T-cell (primary cell): ENCODE data around the gene SLC41A3. TPM values are rescaled to one million over a fixed set of nuclear protein-coding genes. Genes with fewer than 3 reads are reported as not detected.

Experiments used
- ATAC-seq, 4 experiments: fragments of 200-7000 bp in 3 of 4; fragments of 150-1000 bp in 1 of 4; cut with Tn5 transposase; replicated peaks in 1 of 4; 1 replicate in 3 of 4; 2 replicates in 1 of 4; pipeline ENCODE4 v1.10.0; 2021; ENCODE audit warnings: moderate library complexity in 3 of 4, mild to moderate bottlenecking in 2 of 4, moderate number of reproducible peaks in 1 of 4
- CTCF ChIA-PET, 2 donors: fragments of 300-600 bp; sonication (Branson Sonifier 250); formaldehyde crosslinking; loops; one replicate each; lab custom pipeline; 2022; ENCODE audit warnings: antibody characterized with exemption in 2 of 2; lab: Charles Lee
- POLR2A ChIA-PET, 2 donors: fragments of 300-600 bp; sonication (Branson Sonifier 250); formaldehyde crosslinking; loops; one replicate each; lab custom pipeline; 2022; ENCODE audit warnings: antibody characterized with exemption in 2 of 2; lab: Charles Lee
- DNase-seq, 35 experiments: peaks; one replicate each; pipeline versions ENCODE4 v3.0.0 to v3.0.0-alpha.2; 2013 to 2023
- H3K27ac ChIP-seq: one replicate; pipeline ENCODE4 v1.5.1; 2013; ENCODE audit warnings: low read length
- H3K27me3 ChIP-seq, 2 experiments: replicated peaks in 1 of 2; 1 replicate in 1 of 2; 2 replicates in 1 of 2; pipeline versions ENCODE4 v1.6.1 to v1.7.0; 2013; ENCODE audit warnings: low read length in 1 of 2, mixed read lengths in 1 of 2; ENCODE audit not compliant: control insufficient read depth in 2 of 2, insufficient read depth in 2 of 2; ENCODE audit errors: extremely low read depth in 1 of 2
- H3K36me3 ChIP-seq, 2 donors: 1 replicate in 1 of 2; 2 replicates in 1 of 2; pipeline versions ENCODE4 v1.6.1 to v1.7.0; 2013; ENCODE audit warnings: low read length in 1 of 2; ENCODE audit not compliant: control insufficient read depth in 2 of 2, insufficient read depth in 1 of 2; ENCODE audit errors: extremely low read depth in 1 of 2
- H3K4me1 ChIP-seq, 2 experiments: 1 replicate in 1 of 2; 2 replicates in 1 of 2; pipeline versions ENCODE4 v1.6.1 to v1.7.0; 2013; ENCODE audit warnings: low read length in 2 of 2, mixed read lengths in 1 of 2; ENCODE audit not compliant: insufficient read depth in 2 of 2, control insufficient read depth in 1 of 2; ENCODE audit errors: extremely low read depth in 1 of 2
- H3K4me3 ChIP-seq, 2 donors: 1 replicate in 1 of 2; 2 replicates in 1 of 2; pipeline versions ENCODE4 v1.5.1 to v1.7.0; 2013; ENCODE audit warnings: mild to moderate bottlenecking in 2 of 2, low read length in 1 of 2, moderate library complexity in 1 of 2; ENCODE audit not compliant: control insufficient read depth in 1 of 2; ENCODE audit errors: extremely low read depth in 1 of 2
- H3K9me3 ChIP-seq: 2 replicates; pipeline ENCODE4 v1.7.0; 2013
- H3K27ac Mint-ChIP-seq, 2 donors: one replicate each; pipeline ENCODE4 v1.8.0; 2020 to 2021; ENCODE audit warnings: mild to moderate bottlenecking in 2 of 2, mixed read lengths in 2 of 2
- H3K27me3 Mint-ChIP-seq, 2 donors: one replicate each; pipeline ENCODE4 v1.8.0; 2021 to 2022; ENCODE audit warnings: mixed read lengths in 2 of 2
- H3K36me3 Mint-ChIP-seq: one replicate; pipeline ENCODE4 v1.8.0; 2021; ENCODE audit warnings: mixed read lengths
- H3K4me1 Mint-ChIP-seq, 3 donors: one replicate each; pipeline ENCODE4 v1.8.0; 2020 to 2022; ENCODE audit warnings: mixed read lengths in 3 of 3, mild to moderate bottlenecking in 1 of 3
- H3K4me3 Mint-ChIP-seq, 3 donors: one replicate each; pipeline ENCODE4 v1.8.0; 2020 to 2022; ENCODE audit warnings: mild to moderate bottlenecking in 3 of 3, mixed read lengths in 3 of 3, moderate library complexity in 3 of 3
- H3K9me3 Mint-ChIP-seq, 3 donors: one replicate each; pipeline ENCODE4 v1.8.0; 2020 to 2022; ENCODE audit warnings: mixed read lengths in 3 of 3
- WGBS: methylation state at CpG from one replicate; pipeline ENCODE4 v1.1.5; 2013; ENCODE audit warnings: missing lambda C conversion rate; ENCODE audit not compliant: insufficient coverage; 5-methylcytosine and 5-hydroxymethylcytosine counted together
- total RNA-seq, 35 experiments: library from RNA in 6 of 35; stranded (reverse) in 6 of 35; fragments of 120-200 nt in 1 of 35; gene quantifications; one replicate each; pipeline versions ENCODE4 v1.2.1 to v1.2.4 and lab custom pipeline; 2013 to 2026

Gene SLC41A3
- total RNA-seq, 5 donors from 2014 or later (not counting 1 experiment from before 2014, with no cell fraction given), result 24.8 to 38.6 (median 34.5) TPM

DNA sequence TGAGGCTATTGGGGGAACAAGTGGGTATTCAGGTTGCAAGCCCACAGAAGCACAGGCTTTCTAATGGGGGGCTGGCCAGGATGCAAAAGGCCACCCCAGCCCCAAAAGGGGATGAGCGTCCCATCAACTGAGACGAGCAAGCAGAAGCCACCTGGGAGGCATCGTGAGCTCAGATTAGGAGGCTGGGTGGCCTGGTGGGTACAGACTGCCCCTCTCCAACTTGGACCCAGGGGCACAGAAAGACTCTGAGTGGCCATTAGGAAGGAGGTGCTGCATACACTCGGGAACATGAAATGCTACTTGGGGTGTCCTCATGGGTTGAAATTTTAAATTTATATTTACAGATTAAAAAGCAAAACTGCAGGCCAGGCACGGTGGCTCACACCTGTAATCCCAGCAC is 29.1 kb downstream of the SLC41A3 start:
- no peak overlapping the region for H3K27ac Mint-ChIP-seq

DNA sequence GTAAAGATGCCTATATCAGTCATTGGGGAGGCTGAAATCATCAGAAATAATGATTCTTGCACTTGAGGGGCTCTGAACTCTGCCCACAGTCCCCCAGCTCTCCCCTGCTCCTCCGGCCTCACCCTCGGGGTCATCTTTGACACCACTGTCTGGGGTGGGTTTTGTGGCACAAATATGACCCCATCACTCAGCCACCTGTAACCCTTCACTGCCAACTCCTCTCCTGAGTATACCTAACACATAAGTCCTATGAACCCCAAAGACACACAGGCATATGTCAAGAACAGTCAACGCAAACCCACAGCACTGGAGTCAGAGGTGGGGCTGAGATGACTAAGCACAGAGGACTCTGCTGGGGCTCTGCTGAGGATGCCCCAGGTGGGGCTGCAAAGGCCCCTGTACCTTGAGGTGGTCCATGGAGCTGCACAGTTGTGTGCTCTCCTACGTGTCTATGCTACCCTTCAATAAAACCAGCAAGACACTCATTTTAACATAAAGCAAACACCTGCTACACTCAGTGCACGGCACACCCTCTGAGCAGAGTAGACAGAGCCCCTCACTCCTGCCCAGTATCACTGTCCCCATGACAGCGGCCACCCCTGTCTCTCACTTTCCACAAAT is 29.9 kb downstream of the SLC41A3 start:
- peaks cover 5 to 9% of the 10 kb centered on the region in 2 donors for H3K36me3 ChIP-seq
- Mint-ChIP-seq H3K4me1 (peaks cover 18 to 25% (median 19%) of the 10 kb centered on the region in 3 donors), H3K36me3 (peaks cover 23% of the 10 kb centered on the region), H3K27ac (no peak overlapping the region), H3K9me3 (no peaks in the 10 kb centered on the region), H3K27me3 (no peaks in the 10 kb centered on the region), H3K4me3 (no peak overlapping the region)
- H3K27ac ChIP-seq, result no peak overlapping the region
- peaks cover 0 to 4% of the 10 kb centered on the region in 2 experiments for H3K4me1 ChIP-seq
- DNase-seq (no peak), ATAC-seq (no peak)
- no peaks in the 10 kb centered on the region for H3K9me3 ChIP-seq
- ChIA-PET CTCF (interaction anchor here in 1 of 2 donors (0.6 kb wide), 1 partner anchor 192 kb away, joined by 3 read pairs; no protein-coding TSS in a partner anchor), POLR2A (no interaction called here)
- H3K27me3 ChIP-seq, result no peaks in the 10 kb centered on the region
- no peak overlapping the region for H3K4me3 ChIP-seq
- WGBS, result 95% methylated on average over 4 of the region's 6 CpGs

More for the DNA sequence above, 29.1 kb downstream of the SLC41A3 start:
- H3K4me3 ChIP-seq, result no peak overlapping the region
- no peaks in the 10 kb centered on the region for H3K27me3 ChIP-seq
- peaks cover 0 to 4% of the 10 kb centered on the region in 2 experiments for H3K4me1 ChIP-seq
- no peaks in the 10 kb centered on the region for H3K9me3 ChIP-seq
- Mint-ChIP-seq H3K4me3 (no peak overlapping the region), H3K36me3 (peaks cover 24% of the 10 kb centered on the region), H3K27me3 (no peaks in the 10 kb centered on the region), H3K4me1 (peaks cover 18 to 25% (median 19%) of the 10 kb centered on the region in 3 donors), H3K9me3 (no peaks in the 10 kb centered on the region)
- H3K27ac ChIP-seq, result no peak overlapping the region
- H3K36me3 ChIP-seq, result peaks cover 5% of the 10 kb centered on the region in 2 donors
- ChIA-PET CTCF (no interaction called here), POLR2A (no interaction called here)
- 100% methylated on average over 4 of the region's 5 CpGs for WGBS
- no peak for DNase-seq
- no peak for ATAC-seq

DNA sequence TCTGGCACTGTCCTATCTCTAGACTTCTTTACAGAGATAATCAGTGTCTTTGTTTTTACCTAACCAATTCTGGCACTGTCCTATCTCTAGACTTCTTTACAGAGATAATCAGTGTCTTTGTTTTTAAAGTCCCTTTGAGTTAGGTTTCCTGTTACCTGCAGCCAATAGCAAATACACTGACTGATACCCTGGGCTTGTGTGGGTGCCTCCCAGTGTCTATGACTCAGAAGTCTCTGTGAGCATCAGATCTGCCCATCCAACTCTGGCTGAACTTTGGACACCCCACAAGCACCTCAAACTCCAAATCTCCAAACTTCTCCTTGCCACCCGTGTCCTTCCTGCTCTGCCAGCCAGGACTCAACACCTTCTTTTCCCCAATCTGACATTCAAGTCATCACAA is 30.4 kb downstream of the SLC41A3 start:
- peaks cover 21% of the 10 kb centered on the region for H3K36me3 Mint-ChIP-seq
- H3K27ac ChIP-seq, result no peak overlapping the region
- ATAC-seq (peak in 2 of 4 experiments; percentile 32), DNase-seq (no peak)
- no peaks in the 10 kb centered on the region for H3K27me3 Mint-ChIP-seq
- 100% methylated on average over 1 of the region's 1 CpG for WGBS
- no peak overlapping the region for H3K27ac Mint-ChIP-seq
- POLR2A ChIA-PET, result no interaction called here
- H3K9me3 ChIP-seq, result no peaks in the 10 kb centered on the region
- H3K9me3 Mint-ChIP-seq, result no peaks in the 10 kb centered on the region
- no peak overlapping the region for H3K4me3 ChIP-seq
- H3K4me3 Mint-ChIP-seq, result no peak overlapping the region
- H3K4me1 Mint-ChIP-seq, result peaks cover 18 to 22% (median 19%) of the 10 kb centered on the region in 3 donors
- CTCF ChIA-PET, result interaction anchor here in 1 of 2 donors (0.6 kb wide), 1 partner anchor 192 kb away, joined by 3 read pairs; no protein-coding TSS in a partner anchor
- H3K27me3 ChIP-seq, result no peaks in the 10 kb centered on the region
- H3K36me3 ChIP-seq, result peaks cover 5 to 10% of the 10 kb centered on the region in 2 donors
- peaks cover 0 to 4% of the 10 kb centered on the region in 2 experiments for H3K4me1 ChIP-seq

- Mint-ChIP-seq H3K27ac (peak overlapping the region; percentile 20 to 59), H3K27me3 (no peaks in the 10 kb centered on the region), H3K36me3 (peaks cover 13% of the 10 kb centered on the region), H3K4me3 (no peak overlapping the region), H3K9me3 (no peaks in the 10 kb centered on the region), H3K4me1 (peaks cover 18 to 20% (median 19%) of the 10 kb centered on the region in 3 donors)
- DNase-seq (no peak), ATAC-seq (no peak)
- ChIA-PET CTCF (no interaction called here), POLR2A (no interaction called here)
- no peaks in the 10 kb centered on the region for H3K27me3 ChIP-seq
- no peak overlapping the region for H3K27ac ChIP-seq
- peaks cover 5 to 10% of the 10 kb centered on the region in 2 donors for H3K36me3 ChIP-seq
- peaks cover 0 to 4% of the 10 kb centered on the region in 2 experiments for H3K4me1 ChIP-seq
- H3K9me3 ChIP-seq, result no peaks in the 10 kb centered on the region
- 71% methylated on average over 14 of the region's 16 CpGs for WGBS
- no peak overlapping the region for H3K4me3 ChIP-seq
Measured at GRCh38 chr3:126052196-126053058, 31.5 kb downstream of the SLC41A3 start.

GRCh38 chr3:126051741-126052140 is 32.2 kb downstream of the SLC41A3 start:
- Histone ChIP-seq H3K36me3 (peaks cover 5 to 10% of the 10 kb centered on the region in 2 donors), H3K27ac (no peak overlapping the region), H3K27me3 (no peaks in the 10 kb centered on the region), H3K4me3 (no peak overlapping the region), H3K9me3 (no peaks in the 10 kb centered on the region), H3K4me1 (peaks cover 0 to 4% of the 10 kb centered on the region in 2 experiments)
- H3K4me1 Mint-ChIP-seq, result peaks cover 18 to 20% (median 19%) of the 10 kb centered on the region in 3 donors
- 96% methylated on average over 4 of the region's 4 CpGs for WGBS
- no peak overlapping the region for H3K27ac Mint-ChIP-seq
- CTCF ChIA-PET, result no interaction called here
- peaks cover 16% of the 10 kb centered on the region for H3K36me3 Mint-ChIP-seq
- POLR2A ChIA-PET, result interaction anchor here in 1 of 2 donors (0.5 kb wide), 1 partner anchor 72 kb away, joined by 3 read pairs; no protein-coding TSS in a partner anchor
- ATAC-seq (no peak), DNase-seq (no peak)
- no peaks in the 10 kb centered on the region for H3K27me3 Mint-ChIP-seq
- no peak overlapping the region for H3K4me3 Mint-ChIP-seq
- no peaks in the 10 kb centered on the region for H3K9me3 Mint-ChIP-seq

GRCh38 chr3:126051234-126051633 is 32.7 kb downstream of the SLC41A3 start:
- Histone ChIP-seq H3K9me3 (no peaks in the 10 kb centered on the region), H3K27me3 (no peaks in the 10 kb centered on the region), H3K4me3 (no peak overlapping the region), H3K27ac (no peak overlapping the region), H3K4me1 (peaks cover 0 to 4% of the 10 kb centered on the region in 2 experiments), H3K36me3 (peaks cover 5 to 8% of the 10 kb centered on the region in 2 donors)
- no peak for DNase-seq
- ChIA-PET CTCF (no interaction called here), POLR2A (interaction anchor here in 1 of 2 donors (0.5 kb wide), 1 partner anchor 72 kb away, joined by 3 read pairs; no protein-coding TSS in a partner anchor)
- WGBS, result 97% methylated on average over 6 of the region's 8 CpGs
- no peak overlapping the region for H3K4me3 Mint-ChIP-seq
- no peaks in the 10 kb centered on the region for H3K27me3 Mint-ChIP-seq
- no peaks in the 10 kb centered on the region for H3K9me3 Mint-ChIP-seq
- H3K4me1 Mint-ChIP-seq, result peaks cover 18 to 24% (median 19%) of the 10 kb centered on the region in 3 donors
- ATAC-seq, result no peak
- H3K36me3 Mint-ChIP-seq, result peaks cover 20% of the 10 kb centered on the region
- peak overlapping the region in 1 of 2 donors; percentile 34 for H3K27ac Mint-ChIP-seq
